Hematopoietic multipotent progenitor cell (in vitro differentiated cells): Measurements from ENCODE around the gene IGFALS. TPM values are rescaled to one million over a fixed set of nuclear protein-coding genes. Genes with fewer than 3 reads are reported as not detected.

Experiments used
- DNase-seq, 3 donors: peaks; one replicate each; pipeline ENCODE4 v3.0.0-alpha.2; 2011 to 2015; ENCODE audit warnings: low read depth in 2 of 3, low spot score in 2 of 3
- total RNA-seq: library from RNA; depleted of rRNA; stranded (reverse); fragments of >200 nt; gene quantifications from one replicate; pipeline ENCODE4 v1.2.3, GENCODE V29; 2012

The IGFALS gene
- total RNA-seq, 1 donor: 0.81 TPM

GRCh38 chr16:1778200-1779179 is 15.0 kb downstream of the IGFALS start:
- DNase-seq: no peak

- no peak for DNase-seq
Measured at GRCh38 chr16:1777375-1778199, 15.9 kb downstream of the IGFALS start.

GRCh38 chr16:1776991-1777374 is 16.5 kb downstream of the IGFALS start:
- no peak for DNase-seq

GRCh38 chr16:1776672-1776955 is 16.9 kb downstream of the IGFALS start:
- no peak for DNase-seq

GRCh38 chr16:1775846-1776671 is 17.4 kb downstream of the IGFALS start:
- no peak for DNase-seq

GRCh38 chr16:1775006-1775845 is 18.3 kb downstream of the IGFALS start:
- DNase-seq: no peak

GRCh38 chr16:1774448-1774780 is 19.1 kb downstream of the IGFALS start:
- DNase-seq: no peak

- DNase-seq: peak in 2 of 3 donors; percentile 30 to 48
Measured at GRCh38 chr16:1773703-1774447, 19.6 kb downstream of the IGFALS start.

- peak; percentile 64 to 88 (median 80) for DNase-seq
Measured at GRCh38 chr16:1772908-1773702, 20.4 kb downstream of the IGFALS start, which contains the start of gene MRPS34. MRPS34 (minus strand) TSS chr16:1773134; CDS start chr16:1773119, 15 bp downstream.

GRCh38 chr16:1772362-1772907 is 21.1 kb downstream of the IGFALS start, which contains the start of gene EME2:
EME2 (plus strand) TSS chr16:1772810; CDS start chr16:1773228, 418 bp downstream.
- peak in 1 of 3 donors; percentile 12 for DNase-seq

GRCh38 chr16:1771864-1772361 is 21.6 kb downstream of the IGFALS start:
- DNase-seq: no peak

- DNase-seq: peak; percentile 43 to 60 (median 54)
Measured at GRCh38 chr16:1771188-1771863, 22.2 kb downstream of the IGFALS start, which contains the start of gene NME3. NME3 (minus strand) TSS chr16:1771543; CDS start chr16:1771534, 9 bp downstream.

- peak; percentile 16 to 35 (median 24) for DNase-seq
Measured at GRCh38 chr16:1770328-1771187, 22.9 kb downstream of the IGFALS start.

- DNase-seq: no peak
Measured at GRCh38 chr16:1769402-1770300, 23.9 kb downstream of the IGFALS start.

- DNase-seq: no peak
Measured at GRCh38 chr16:1768767-1769401, 24.6 kb downstream of the IGFALS start.
